ENCODE results near the gene TET3. TPM values are rescaled to one million over a fixed set of nuclear protein-coding genes. Genes with fewer than 3 reads are reported as not detected.

Gene TET3
- total and polyA plus RNA-seq, 9 of the 15 experiments (the other 6 are each of a cell fraction or from before 2014, with no cell fraction given): 0.35 to 16.3 (median 5.5) TPM

GRCh38 chr2:74028290-74028689 is 43.6 kb downstream of the TET3 start:
- Histone ChIP-seq H3K4me3 (no peak overlapping the region), H3K9ac (ENCODE audit: insufficient read depth in 1 of 2, low read depth in 2 of 2, low read length in 2 of 2) (no peak overlapping the region), H3K4me2 (ENCODE audit: insufficient read depth, low read length) (no peak overlapping the region), H3K27ac (ENCODE audit: extremely low read depth, low read depth, low read length) (no peak overlapping the region), H4K20me1 (replicated peaks; ENCODE audit: control insufficient read depth, insufficient read depth, low read length) (no peaks in the 10 kb centered on the region), H3K36me3 (ENCODE audit: control insufficient read depth, insufficient read depth, low read length) (no peaks in the 10 kb centered on the region), H3K9me1 (ENCODE audit: control insufficient read depth, insufficient read depth, low read length) (no peaks in the 10 kb centered on the region), H3K9me3 (replicated peaks; ENCODE audit: control insufficient read depth, insufficient read depth, low read depth, low read length) (peaks cover 13% of the 10 kb centered on the region), H3K27me3 (ENCODE audit: control insufficient read depth in 2 of 2, insufficient read depth in 2 of 2, low read length in 2 of 2) (no peaks in the 10 kb centered on the region), H2AFZ (ENCODE audit: low read depth, low read length) (no peak overlapping the region), H3K79me2 (ENCODE audit: control insufficient read depth, insufficient read depth, low read length) (peaks cover 95% of the 10 kb centered on the region), H3K4me1 (replicated peaks in 1 of 2; ENCODE audit: control insufficient read depth in 2 of 2, insufficient read depth in 2 of 2, low read length in 2 of 2) (peaks cover 28 to 59% of the 10 kb centered on the region in 2 experiments)
- intact Hi-C loops (cut with micrococcal nuclease) (no loop called here), in situ Hi-C loops (cut with MboI) (no loop called here)
- ChIA-PET CTCF (ENCODE audit: low intra/inter-chr PET ratio) (no interaction called here), POLR2A (interaction anchor here (0.7 kb wide), 1 partner anchor 170 kb away, joined by 4 read pairs; the partner anchor contains the start of gene MTHFD2)
- ATAC-seq (no peak), FAIRE-seq (no peak), DNase-seq (ENCODE audit: extremely low read depth in 1 of 4, low spot score in 3 of 4) (no peak)
- TF ChIP-seq TRIM24 (IDR thresholded peaks at IDR 0.05) (peak; percentile 71 to 76), CBX3 (IDR thresholded peaks at IDR 0.05; ENCODE audit: borderline replicate concordance in 1 of 2, low read length in 2 of 2) (peak in 1 of 2 experiments; percentile 73; a peak in 1 of 3 replicates), ILK (tag; IDR thresholded peaks at IDR 0.05; ENCODE audit: borderline replicate concordance, low read depth) (no peak), ZNF780A (CRISPR knock-in tag; IDR thresholded peaks at IDR 0.05) (no peak)
- BruUV-seq (replicated peaks): no TSS peak

DNA sequence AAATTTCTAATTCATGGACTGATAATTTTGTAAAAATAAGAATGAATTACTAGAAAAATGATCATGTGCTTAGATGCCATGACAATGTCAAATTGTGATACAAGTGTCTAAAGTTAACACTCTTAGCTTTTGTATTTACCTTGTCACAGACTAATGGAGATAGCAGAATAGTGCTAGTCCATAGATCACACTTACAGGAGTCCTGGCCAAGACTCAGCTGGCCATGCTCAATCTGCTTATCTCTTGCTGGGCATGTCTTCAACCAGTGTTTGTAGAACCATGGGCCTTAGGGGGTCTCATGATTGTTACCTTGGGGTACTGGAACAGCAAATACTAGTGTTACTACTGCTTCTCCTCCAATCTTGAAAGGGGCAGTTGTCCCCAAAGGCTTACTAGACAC is 44.0 kb downstream of the TET3 start:
- H3K36me3 ChIP-seq (ENCODE audit: control insufficient read depth, insufficient read depth, low read length): no peaks in the 10 kb centered on the region
- FAIRE-seq: no peak
- no peak for DNase-seq (ENCODE audit: extremely low read depth in 1 of 4, low spot score in 3 of 4)
- no peak overlapping the region for H3K4me3 ChIP-seq
- no peaks in the 10 kb centered on the region for H3K27me3 ChIP-seq (ENCODE audit: control insufficient read depth in 2 of 2, insufficient read depth in 2 of 2, low read length in 2 of 2)
- no peak overlapping the region for H3K9ac ChIP-seq (ENCODE audit: insufficient read depth in 1 of 2, low read depth in 2 of 2, low read length in 2 of 2)
- H4K20me1 ChIP-seq (replicated peaks; ENCODE audit: control insufficient read depth, insufficient read depth, low read length): no peaks in the 10 kb centered on the region
- H3K27ac ChIP-seq (ENCODE audit: extremely low read depth, low read depth, low read length): no peak overlapping the region
- H3K4me1 ChIP-seq (replicated peaks in 1 of 2; ENCODE audit: control insufficient read depth in 2 of 2, insufficient read depth in 2 of 2, low read length in 2 of 2): peaks cover 29 to 58% of the 10 kb centered on the region in 2 experiments
- H3K9me1 ChIP-seq (ENCODE audit: control insufficient read depth, insufficient read depth, low read length): no peaks in the 10 kb centered on the region
- ChIA-PET POLR2A (interaction anchor here (0.7 to 0.9 kb wide), 3 partner anchors 10 to 170 kb away, joined by 3 to 4 read pairs (median 3); partner anchors contain the start of gene MTHFD2), CTCF (ENCODE audit: low intra/inter-chr PET ratio) (no interaction called here)
- in situ Hi-C loops (cut with MboI) (no loop called here), intact Hi-C loops (cut with micrococcal nuclease) (no loop called here)
- no peak for ATAC-seq
- H3K4me2 ChIP-seq (ENCODE audit: insufficient read depth, low read length): no peak overlapping the region
- H3K9me3 ChIP-seq (replicated peaks; ENCODE audit: control insufficient read depth, insufficient read depth, low read depth, low read length): peaks cover 13% of the 10 kb centered on the region
- H2AFZ ChIP-seq (ENCODE audit: low read depth, low read length): no peak overlapping the region
- peaks cover 95% of the 10 kb centered on the region for H3K79me2 ChIP-seq (ENCODE audit: control insufficient read depth, insufficient read depth, low read length)
- BruUV-seq (replicated peaks): no TSS peak
- TF ChIP-seq CCAR2 (IDR thresholded peaks at IDR 0.05; ENCODE audit: low read depth, low read length): no peak
- TF ChIP-seq, protein P1, sequence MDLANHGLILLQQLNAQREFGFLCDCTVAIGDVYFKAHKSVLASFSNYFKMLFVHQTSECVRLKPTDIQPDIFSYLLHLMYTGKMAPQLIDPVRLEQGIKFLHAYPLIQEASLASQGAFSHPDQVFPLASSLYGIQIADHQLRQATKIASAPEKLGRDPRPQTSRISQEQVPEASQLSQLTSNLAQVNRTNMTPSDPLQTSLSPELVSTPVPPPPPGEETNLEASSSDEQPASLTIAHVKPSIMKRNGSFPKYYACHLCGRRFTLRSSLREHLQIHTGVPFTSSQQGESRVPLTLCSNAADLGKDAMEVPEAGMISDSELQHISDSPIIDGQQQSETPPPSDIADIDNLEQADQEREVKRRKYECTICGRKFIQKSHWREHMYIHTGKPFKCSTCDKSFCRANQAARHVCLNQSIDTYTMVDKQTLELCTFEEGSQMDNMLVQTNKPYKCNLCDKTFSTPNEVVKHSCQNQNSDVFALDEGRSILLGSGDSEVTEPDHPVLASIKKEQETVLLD (IDR thresholded peaks at IDR 0.05): no peak
- no peak for TF ChIP-seq TEAD2 (tag; IDR thresholded peaks at IDR 0.05)
- TF ChIP-seq ZNF143 (CRISPR knock-in tag; IDR thresholded peaks at IDR 0.05): no peak
- no peak for TF ChIP-seq ZSCAN32 (CRISPR knock-in tag; IDR thresholded peaks at IDR 0.05)
- TF ChIP-seq ARHGAP35 (IDR thresholded peaks at IDR 0.05; ENCODE audit: partially characterized antibody): no peak
- TF ChIP-seq, protein P2, sequence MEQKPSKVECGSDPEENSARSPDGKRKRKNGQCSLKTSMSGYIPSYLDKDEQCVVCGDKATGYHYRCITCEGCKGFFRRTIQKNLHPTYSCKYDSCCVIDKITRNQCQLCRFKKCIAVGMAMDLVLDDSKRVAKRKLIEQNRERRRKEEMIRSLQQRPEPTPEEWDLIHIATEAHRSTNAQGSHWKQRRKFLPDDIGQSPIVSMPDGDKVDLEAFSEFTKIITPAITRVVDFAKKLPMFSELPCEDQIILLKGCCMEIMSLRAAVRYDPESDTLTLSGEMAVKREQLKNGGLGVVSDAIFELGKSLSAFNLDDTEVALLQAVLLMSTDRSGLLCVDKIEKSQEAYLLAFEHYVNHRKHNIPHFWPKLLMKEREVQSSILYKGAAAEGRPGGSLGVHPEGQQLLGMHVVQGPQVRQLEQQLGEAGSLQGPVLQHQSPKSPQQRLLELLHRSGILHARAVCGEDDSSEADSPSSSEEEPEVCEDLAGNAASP (IDR thresholded peaks at IDR 0.05): no peak
- TF ChIP-seq CBFA2T2 (conservative IDR thresholded peaks at IDR 0.05): 0 out of 2 replicates have a peak, but pooled peaks have one; percentile 10
- no peak for TF ChIP-seq LCOR (CRISPR knock-in tag; IDR thresholded peaks at IDR 0.05)
- TF ChIP-seq PPARD (CRISPR knock-in tag; IDR thresholded peaks at IDR 0.05): no peak
- TF ChIP-seq NFRKB (IDR thresholded peaks at IDR 0.05; ENCODE audit: low read depth): no peak
- TF ChIP-seq TAL1 (IDR thresholded peaks at IDR 0.05): peak; percentile 23; the same call in 1 of the 2 replicates
- no peak for TF ChIP-seq ZFPM2 (CRISPR knock-in tag; IDR thresholded peaks at IDR 0.05)

All from K562 (cell line).